Measurements from ENCODE around the gene CREBBP.

DNA sequence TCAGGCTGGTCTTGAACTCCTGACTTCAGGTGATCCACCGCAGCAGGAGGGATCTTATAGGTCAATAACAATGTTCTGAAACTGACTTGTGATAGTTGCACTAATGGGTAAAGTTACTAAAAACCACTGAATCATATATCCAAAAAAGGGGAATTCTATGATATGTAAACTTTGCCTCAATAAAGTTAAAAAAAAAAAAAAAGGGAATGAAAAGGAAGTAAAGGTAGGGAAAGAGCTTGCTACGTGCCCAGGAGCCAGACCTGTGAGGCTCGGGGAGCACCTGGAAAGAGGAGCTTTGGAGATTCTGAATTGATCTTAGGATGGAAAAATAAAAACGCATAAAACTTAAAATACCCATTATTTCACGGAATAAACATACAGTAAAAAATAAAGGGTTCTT, 142.4 kb downstream of the CREBBP start:
- TF ChIP-seq CTCF (IDR thresholded peaks at IDR 0.05) (no peak), POLR2A (IDR thresholded peaks at IDR 0.05) (no peak)
